Stimulated activated CD8-positive, alpha-beta memory T cell treated with anti-CD3 and anti-CD28 coated beads, Interleukin-7, amount 100 ng/mL, for 1 hour (primary cell): ENCODE results near the gene PROX2.

Source experiments
- DNase-seq, 2 donors: peaks; one replicate each; pipeline ENCODE4 v3.0.0-alpha.2; 2020; ENCODE audit warnings: low read depth in 2 of 2

PROX2 gene

GRCh38 chr14:74879427-74880182 lies 3.7 kb upstream of the PROX2 start:
- DNase-seq, result no peak

- DNase-seq, result no peak
These were observed 741 bp downstream of the PROX2 start for GRCh38 chr14:74875204-74875603.

- DNase-seq, result no peak
These were observed 4.1 kb downstream of the PROX2 start for GRCh38 chr14:74871819-74872218.

DNA sequence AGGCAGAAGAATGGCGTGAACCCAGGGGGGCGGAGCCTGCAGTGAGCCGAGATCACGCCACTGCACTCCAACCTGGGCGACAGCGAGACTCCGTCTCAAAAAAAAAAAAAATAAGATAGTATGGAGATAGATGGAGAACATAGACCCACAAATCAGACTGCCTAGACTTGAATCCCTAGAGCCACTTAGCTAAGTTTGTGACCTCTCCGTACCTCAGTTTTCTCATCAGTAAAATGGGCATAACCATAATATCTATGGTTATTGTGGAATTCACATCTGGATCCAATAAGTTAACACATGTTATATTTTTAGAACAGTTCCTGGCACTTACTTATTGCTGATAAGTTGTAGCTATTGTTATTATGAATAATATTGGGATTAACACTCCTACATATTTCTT lies 7.2 kb downstream of the PROX2 start:
- no peak for DNase-seq

DNA sequence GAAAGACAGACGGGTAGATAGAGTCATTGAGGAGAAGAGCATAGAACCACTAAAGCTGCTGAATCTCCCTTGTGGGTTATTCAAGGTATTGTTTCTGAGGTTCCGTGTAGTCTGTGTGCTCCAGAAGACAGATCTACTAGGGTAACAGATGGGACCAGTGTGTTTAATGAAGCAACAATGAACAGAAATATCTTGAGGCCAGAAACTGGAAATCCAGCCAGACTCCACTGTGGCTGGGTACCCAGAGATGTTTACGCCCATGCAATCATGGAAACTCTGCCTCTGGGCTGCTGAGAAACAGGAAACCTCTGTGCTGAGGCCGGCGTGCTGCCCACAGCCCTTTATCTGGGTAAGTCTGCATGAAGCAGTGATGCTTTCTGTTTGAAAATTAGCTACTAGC lies 8.3 kb downstream of the PROX2 start:
- DNase-seq, result peak; percentile 27 to 38

DNA sequence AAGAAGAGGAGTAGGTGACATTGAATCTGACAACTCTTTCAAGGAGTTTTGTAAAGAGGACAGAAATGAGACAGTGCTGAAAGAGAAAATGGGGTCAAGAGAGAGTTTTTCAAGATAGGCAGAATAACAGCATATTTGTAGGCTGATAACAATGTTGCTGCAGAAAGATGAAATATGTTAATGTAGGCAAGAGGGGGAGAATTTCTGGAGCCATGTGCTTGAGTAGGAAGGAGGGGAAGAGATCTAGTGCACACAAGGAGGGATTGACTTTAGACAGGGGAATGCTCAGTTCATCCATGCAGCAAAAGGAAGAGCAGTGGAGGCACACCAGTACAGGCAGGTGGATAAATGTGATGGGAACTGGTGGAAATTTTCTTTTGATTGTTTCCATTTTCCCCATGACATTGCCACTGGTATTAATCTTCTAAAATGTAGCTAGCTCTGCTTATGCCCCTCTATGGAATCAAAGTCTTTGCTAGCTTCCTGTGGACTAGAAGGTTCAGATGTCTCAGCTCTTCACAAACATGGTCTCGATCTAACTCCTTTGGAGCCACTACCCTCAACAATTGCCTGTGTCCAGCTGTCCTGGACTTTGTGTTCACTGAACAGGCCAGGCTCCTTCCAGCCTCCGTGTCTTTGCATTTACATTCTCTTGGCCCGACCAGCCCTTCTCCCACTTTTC lies 9.1 kb downstream of the PROX2 start:
- no peak for DNase-seq

DNA sequence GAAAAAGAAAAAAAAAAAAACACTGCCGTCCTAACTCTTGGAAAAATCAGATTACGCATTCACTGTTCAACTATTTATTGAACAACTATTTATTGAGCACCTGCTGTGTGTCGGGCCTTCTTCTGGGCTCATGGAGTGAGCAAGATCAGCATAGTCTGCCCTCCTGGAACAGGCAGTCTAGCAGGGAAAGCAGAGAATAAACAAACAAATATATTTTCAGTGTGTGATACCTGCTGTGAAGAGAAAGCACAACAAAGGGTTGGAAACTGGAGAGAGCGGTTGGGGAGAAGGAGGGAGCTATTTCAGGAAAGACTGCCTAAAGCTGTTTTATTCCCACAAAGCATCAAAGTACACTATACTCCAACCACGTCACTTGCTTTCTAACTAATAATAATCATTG lies 10.8 kb downstream of the PROX2 start:
- no peak for DNase-seq

DNA sequence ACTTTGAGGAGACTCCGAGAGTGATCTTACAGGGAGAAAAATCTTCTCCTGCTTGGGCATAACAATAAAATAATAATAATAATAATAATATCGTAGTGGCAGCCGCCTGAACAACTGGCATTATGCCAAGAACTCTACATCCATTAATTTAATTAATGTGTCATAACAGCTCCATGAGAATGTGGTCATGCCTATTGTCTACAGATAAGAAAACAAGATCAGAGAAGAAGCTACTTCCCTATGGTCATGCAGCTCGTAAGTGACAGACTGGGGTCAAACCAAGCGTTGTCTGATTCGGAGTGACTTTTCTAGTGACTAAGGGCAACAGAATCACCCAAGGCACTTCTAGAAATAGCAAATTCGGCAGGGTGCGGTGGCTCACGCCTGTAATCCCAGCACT lies 11.7 kb downstream of the PROX2 start:
- DNase-seq, result no peak

DNA sequence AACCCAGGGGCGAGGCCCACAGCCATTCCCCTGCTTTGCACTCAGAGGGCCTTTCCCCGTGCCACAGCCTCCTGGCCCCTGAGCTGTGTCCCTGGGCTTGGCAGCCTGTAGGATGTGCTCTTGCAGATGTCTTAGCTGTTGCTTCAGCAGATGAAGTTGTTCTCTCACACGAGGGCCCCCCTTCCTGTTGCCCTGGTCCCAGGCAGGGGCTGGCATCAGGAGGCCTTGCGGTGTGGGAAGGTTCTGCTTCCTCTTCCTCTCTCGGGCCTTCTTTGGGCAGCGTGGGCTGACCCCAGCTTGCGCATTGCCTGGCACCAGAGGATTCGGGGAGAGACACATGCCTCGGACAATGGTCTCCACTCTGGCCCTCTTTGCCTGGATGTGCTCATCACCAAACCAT lies 12.7 kb downstream of the PROX2 start:
- DNase-seq, result no peak

GRCh38 chr14:74861734-74862090 lies 14.2 kb downstream of the PROX2 start:
- DNase-seq, result no peak

GRCh38 chr14:74860899-74861733 lies 14.8 kb downstream of the PROX2 start:
- peak; percentile 81 to 98 for DNase-seq

DNA sequence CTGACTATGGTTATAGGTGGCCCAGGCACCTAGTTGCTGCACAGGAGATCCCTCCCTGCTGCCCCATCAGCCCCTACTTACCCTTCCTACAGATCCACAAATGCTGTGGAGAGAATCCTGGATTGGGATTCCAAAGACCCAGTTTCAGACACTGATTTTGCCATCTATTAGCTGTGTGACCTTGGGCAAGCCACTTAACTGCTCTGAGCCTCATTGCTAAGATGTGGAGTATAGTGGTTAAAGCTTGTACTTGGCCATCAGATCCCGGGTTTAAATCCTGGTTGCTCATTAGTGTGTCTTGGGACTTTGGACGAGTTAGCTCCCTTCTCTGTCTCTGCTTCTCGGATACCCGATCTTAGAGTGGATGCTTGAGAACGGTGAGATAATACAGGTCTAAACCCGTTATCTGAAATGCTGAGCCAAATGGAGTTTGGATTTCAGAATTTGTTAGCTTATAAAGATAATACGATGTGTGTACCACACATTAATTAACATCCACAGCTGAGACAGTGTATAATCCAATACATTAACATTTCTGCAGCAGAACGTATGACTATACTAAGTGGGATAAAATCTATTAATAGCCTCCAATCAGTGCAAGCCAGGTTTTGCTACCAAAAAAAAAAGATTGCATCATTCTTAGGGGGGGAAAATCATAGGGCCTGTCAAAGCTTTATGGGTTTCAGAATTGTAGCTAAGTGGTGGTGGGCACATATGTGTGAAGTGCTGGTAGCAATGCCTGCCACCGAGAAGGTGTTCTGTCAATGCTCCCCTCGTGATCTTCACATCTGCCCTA lies 16.0 kb downstream of the PROX2 start:
- no peak for DNase-seq

DNA sequence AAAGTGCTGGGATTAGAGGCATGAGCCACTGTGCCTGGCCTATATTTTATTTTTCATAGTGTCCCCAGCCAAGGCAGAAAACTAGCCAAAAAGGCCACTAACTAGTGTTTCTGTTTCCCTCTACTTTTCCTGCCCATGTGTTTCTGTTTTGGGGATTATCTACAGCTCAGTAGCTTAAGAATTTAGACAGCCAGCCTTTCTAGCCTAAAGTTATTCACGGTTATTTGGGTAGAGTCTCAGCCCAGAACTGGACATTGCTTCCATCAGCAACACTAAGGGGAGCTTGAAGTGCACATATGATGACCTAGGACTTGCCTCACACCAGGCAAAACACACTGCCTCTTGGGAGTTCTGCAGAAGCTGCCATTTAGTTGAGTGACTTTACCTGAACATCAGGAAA lies 17.9 kb downstream of the PROX2 start:
- DNase-seq, result no peak

- no peak for DNase-seq
These were observed 19.6 kb downstream of the PROX2 start for GRCh38 chr14:74856366-74856765.

- DNase-seq, result no peak
These were observed 20.0 kb downstream of the PROX2 start for GRCh38 chr14:74855945-74856344.

GRCh38 chr14:74855021-74855420 lies 20.9 kb downstream of the PROX2 start:
- DNase-seq, result no peak

DNA sequence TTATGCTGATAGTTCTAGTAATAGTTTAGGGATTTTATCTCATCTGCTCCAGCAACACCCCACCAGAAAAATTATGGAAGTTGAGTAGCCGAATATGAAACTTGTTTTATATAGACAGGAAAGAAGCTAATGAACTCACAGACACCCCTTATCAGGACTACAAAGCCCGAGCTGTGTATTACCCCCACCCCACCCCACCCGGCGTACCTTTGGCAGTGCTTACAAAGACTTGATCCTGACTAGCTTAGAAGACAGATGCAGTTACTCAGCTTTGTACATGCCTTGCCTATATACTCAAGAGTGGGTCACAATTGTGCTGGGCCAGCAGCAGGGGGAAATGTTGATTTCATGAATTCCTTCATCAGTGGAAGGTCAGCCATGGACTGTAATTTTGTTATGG lies 22.4 kb downstream of the PROX2 start:
- no peak for DNase-seq

DNA sequence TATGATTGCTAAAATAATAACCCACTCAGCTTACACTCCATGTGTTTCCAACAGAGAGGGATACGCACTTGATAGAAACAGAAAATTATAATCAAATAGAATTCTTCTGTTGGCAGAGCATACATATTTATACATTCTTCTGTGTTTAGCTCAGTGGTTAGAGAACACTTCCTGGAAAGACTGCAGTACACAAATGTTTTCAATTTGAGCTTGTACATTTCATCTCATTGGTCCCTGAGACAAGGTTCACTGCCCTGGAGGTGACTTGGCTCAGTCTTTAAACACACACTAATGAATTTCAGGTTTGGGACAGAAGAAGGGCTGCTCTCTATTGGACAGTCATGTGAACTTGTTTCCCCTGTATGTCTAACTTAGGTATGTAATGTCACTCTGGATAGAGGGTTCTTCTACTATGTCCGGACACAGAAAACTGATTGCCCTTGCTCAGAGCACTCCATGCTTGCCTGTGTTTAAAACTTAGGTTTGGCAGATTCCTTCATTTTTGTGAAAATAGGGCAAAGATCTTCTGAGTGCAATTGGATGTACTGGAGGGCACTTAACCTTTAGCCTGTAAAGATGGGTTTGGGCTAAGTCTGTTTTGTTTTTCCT lies 22.9 kb downstream of the PROX2 start:
- no peak for DNase-seq

DNA sequence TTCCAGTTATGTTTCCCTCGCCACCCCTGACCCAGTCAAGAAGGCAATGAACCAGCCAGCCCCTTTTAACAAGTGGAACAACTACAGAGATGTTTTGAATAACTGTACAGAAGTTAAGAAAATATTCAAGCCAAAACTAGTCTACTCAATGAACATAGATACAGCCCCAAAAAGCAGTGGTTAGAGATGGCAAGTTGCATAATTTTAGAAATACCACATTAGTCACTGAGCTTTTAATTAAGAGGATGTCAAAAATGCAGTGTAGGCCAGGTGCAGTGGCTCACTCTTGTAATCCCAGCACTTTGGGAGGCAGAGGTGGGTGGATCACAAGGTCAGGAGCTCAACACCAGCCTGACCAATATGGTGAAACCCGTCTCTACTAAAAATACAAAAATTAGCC lies 27.2 kb downstream of the PROX2 start:
- DNase-seq, result no peak

DNA sequence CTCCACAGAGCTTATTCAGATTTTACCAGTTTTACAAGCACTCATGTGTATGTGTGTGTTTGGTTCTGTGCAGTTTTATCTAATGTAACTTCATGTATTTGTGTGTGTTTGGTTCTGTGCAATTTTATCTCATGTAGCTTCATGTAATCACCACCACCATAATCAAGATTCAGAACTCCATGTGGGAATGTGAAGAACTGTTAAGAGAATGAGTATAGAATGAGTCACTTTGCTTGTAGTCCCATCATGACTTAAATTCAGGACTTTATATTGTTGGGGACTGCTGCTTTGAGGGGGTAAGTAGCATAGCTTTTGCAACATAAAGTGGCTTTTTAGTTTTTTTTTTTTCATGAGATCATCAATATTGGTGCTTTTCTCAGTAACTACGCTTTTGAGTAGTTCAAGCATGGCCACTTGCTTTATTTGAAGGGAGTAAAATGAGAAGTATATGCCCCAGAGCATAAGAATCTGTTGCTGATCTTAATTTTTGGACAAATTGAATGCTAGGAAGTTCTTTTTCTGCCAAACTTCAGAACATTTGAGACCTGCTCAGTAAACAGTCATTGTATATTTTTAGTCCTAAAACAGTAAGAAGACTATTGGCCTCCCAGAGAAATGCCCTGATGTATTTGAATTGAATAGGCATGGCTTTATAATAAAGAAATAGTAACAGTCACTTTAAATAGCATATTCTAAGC lies 28.8 kb downstream of the PROX2 start:
- no peak for DNase-seq

- no peak for DNase-seq
These were observed 29.8 kb downstream of the PROX2 start for GRCh38 chr14:74846168-74846567.
